IPS-11a (cell line): ENCODE measurements around the gene EML4.

ENCODE experiments used
- H3K4me3 ChIP-seq: one replicate; pipeline ENCODE4 v1.5.1; 2013; ENCODE audit warnings: low read depth, low read length, control low read depth

The EML4 gene

GRCh38 chr2:42136782-42137124, 32.4 kb upstream of the EML4 start:
- no peak overlapping the region for H3K4me3 ChIP-seq

GRCh38 chr2:42137125-42137841, 31.9 kb upstream of the EML4 start:
- no peak overlapping the region for H3K4me3 ChIP-seq

GRCh38 chr2:42138163-42139015, 30.8 kb upstream of the EML4 start:
- no peak overlapping the region for H3K4me3 ChIP-seq

- H3K4me3 ChIP-seq, result no peak overlapping the region
Observed at GRCh38 chr2:42139101-42139500, 30.1 kb upstream of the EML4 start.

GRCh38 chr2:42140496-42140895, 28.7 kb upstream of the EML4 start:
- H3K4me3 ChIP-seq, result no peak overlapping the region

GRCh38 chr2:42141687-42142546, 27.2 kb upstream of the EML4 start:
- no peak overlapping the region for H3K4me3 ChIP-seq

GRCh38 chr2:42142547-42143184, 26.5 kb upstream of the EML4 start:
- H3K4me3 ChIP-seq, result no peak overlapping the region

- H3K4me3 ChIP-seq, result no peak overlapping the region
Observed at GRCh38 chr2:42147641-42148274, 21.4 kb upstream of the EML4 start.

- no peak overlapping the region for H3K4me3 ChIP-seq
Observed at GRCh38 chr2:42150159-42150558, 19.0 kb upstream of the EML4 start.

- H3K4me3 ChIP-seq, result no peak overlapping the region
Observed at GRCh38 chr2:42153944-42154581, 15.1 kb upstream of the EML4 start.

- no peak overlapping the region for H3K4me3 ChIP-seq
Observed at GRCh38 chr2:42156721-42157120, 12.4 kb upstream of the EML4 start.

GRCh38 chr2:42161444-42161843, 7.7 kb upstream of the EML4 start:
- H3K4me3 ChIP-seq, result no peak overlapping the region

- H3K4me3 ChIP-seq, result no peak overlapping the region
Observed at GRCh38 chr2:42163444-42164045, 5.6 kb upstream of the EML4 start.

- no peak overlapping the region for H3K4me3 ChIP-seq
Observed at GRCh38 chr2:42164046-42164445, 5.1 kb upstream of the EML4 start.

- no peak overlapping the region for H3K4me3 ChIP-seq
Observed at GRCh38 chr2:42164971-42165370, 4.2 kb upstream of the EML4 start.

GRCh38 chr2:42167458-42167857, 1.7 kb upstream of the EML4 start:
- no peak overlapping the region for H3K4me3 ChIP-seq

- H3K4me3 ChIP-seq, result no peak overlapping the region
Observed at GRCh38 chr2:42168459-42169099, 574 bp upstream of the EML4 start.

- H3K4me3 ChIP-seq, result peak overlapping the region; percentile 95
Observed at GRCh38 chr2:42169874-42170521, 845 bp downstream of the EML4 start.
